AG09309 (cell line): ENCODE measurements around the gene MED13.

ENCODE experiments used
- DNase-seq: peaks from one replicate; pipeline ENCODE4 v3.0.0-alpha.2; 2010; ENCODE audit warnings: low read depth
- H3K4me3 ChIP-seq: 2 replicates; pipeline ENCODE4 v1.5.1; 2011; ENCODE audit warnings: mild to moderate bottlenecking, low read depth, low read length, moderate library complexity; ENCODE audit not compliant: control insufficient read depth
- TF ChIP-seq, protein P1 (sequence below): IDR thresholded peaks from 2 replicates; pipeline ENCODE4 v1.5.1; 2011; ENCODE audit warnings: mild to moderate bottlenecking, low read depth, low read length, inconsistent platforms; ENCODE audit not compliant: insufficient read depth, control insufficient read depth; ENCODE audit errors: missing control alignments

MED13 gene

DNA sequence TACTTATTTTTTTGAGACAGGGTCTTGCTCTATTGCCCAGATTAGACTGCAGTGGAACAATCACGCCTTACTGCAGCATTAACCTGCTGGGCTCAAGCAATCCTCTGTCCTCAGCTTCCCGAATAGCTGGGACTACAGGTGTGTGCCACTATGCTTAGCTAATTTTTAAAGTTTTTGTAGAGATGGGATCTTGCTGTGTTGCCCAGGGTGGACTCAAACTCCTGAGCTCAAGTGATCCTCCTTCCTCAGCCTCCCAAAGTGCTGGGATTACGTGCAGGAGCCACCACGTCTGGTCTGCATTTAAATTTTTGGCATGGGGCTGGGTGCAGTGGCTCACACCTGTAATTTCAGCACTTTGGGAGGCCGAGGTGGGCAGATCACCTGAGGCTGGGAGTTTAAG, 96.3 kb downstream of the MED13 start:
- H3K4me3 ChIP-seq, result no peak overlapping the region
- DNase-seq, result no peak
- TF ChIP-seq, protein P1, sequence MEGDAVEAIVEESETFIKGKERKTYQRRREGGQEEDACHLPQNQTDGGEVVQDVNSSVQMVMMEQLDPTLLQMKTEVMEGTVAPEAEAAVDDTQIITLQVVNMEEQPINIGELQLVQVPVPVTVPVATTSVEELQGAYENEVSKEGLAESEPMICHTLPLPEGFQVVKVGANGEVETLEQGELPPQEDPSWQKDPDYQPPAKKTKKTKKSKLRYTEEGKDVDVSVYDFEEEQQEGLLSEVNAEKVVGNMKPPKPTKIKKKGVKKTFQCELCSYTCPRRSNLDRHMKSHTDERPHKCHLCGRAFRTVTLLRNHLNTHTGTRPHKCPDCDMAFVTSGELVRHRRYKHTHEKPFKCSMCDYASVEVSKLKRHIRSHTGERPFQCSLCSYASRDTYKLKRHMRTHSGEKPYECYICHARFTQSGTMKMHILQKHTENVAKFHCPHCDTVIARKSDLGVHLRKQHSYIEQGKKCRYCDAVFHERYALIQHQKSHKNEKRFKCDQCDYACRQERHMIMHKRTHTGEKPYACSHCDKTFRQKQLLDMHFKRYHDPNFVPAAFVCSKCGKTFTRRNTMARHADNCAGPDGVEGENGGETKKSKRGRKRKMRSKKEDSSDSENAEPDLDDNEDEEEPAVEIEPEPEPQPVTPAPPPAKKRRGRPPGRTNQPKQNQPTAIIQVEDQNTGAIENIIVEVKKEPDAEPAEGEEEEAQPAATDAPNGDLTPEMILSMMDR, result no peak

DNA sequence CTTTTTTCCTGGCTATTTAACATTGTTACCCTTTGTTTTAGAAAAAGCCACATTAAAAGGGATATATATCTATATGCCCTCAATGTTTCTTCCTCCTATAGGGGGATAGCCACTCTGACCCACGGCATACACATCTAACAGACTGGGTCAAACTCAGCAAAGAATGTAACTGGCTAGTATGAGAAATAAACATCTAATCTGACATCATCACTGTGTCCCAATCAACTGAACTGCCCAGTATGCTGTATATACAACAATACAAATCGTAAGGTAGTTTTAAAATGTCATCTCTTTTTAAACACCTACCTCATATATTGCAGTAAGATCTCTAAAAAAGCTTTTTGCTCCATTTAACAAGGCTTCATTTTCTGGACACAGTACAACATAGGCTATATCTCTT, 97.3 kb downstream of the MED13 start:
- TF ChIP-seq, protein P1, result no peak
- DNase-seq, result no peak
- no peak overlapping the region for H3K4me3 ChIP-seq

DNA sequence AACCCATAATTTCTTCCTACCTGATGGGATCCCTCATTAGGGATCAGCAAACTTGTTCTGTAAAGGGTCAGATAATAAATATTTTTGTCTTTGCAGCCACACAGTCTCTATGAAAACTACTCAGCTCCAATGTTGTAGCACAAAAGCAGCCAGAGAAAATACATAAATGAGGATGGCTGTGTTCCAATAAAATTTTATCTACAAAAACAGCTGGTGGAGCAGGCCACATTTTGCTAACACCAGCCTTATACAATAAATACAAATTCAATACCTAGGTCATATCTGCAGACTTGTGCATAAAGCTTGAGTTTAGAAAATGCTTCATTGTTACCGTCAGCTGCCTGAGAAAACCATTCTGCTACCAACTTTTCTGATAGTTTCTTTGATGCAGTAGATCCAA, 98.9 kb downstream of the MED13 start:
- TF ChIP-seq, protein P1, result no peak
- H3K4me3 ChIP-seq, result no peak overlapping the region
- DNase-seq, result no peak

DNA sequence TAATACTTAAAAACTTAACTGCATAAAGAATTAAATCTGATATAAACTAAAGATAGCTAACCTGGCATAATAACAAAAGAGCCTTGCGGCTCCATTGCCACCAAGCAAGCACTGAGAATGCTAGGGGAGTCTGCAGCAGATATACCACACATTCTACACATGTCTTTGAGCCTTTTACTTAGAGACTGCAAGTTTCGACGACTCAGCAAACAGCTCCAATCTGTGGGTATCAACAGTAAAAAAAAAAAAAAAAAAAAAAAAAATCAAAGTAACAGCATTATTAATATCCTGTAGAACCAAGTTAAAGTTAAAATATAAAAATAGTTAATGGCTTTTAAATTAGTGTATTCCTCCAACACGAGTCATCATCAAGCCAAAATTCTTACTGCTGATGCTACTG, 109.5 kb downstream of the MED13 start:
- DNase-seq, result no peak
- TF ChIP-seq, protein P1, result no peak
- no peak overlapping the region for H3K4me3 ChIP-seq

DNA sequence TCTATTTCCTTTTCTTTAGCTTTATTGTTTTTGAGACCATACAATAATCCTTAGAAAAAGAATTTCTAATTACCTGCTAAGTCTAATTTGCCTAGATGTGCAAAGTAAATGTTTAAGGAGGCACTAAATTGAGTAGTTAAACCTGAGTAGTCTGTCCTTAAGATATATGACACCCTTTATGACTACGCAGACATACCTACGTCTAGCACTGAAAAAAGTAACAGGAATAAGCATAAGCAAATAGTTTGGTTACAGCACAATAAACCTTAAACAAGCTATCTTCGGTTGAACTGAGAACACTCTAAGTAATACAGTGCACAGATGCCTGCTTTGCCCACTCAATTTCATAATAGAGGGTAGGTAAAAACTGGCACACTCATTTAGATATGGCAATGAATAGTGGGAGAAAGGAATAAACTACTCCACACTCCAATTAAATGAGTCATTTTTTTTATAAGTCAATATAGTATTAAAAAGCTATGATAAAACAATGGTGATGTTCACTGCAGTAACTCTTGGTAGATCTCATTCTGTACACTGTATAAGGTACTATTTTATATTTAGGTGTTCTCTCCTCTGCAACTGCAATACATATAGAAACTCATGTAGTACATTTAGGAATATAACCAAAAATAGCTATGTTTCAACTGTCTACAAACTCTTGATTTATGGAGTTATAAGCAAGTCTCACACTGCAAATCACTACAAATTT, 117.6 kb downstream of the MED13 start:
- H3K4me3 ChIP-seq, result no peak overlapping the region
- TF ChIP-seq, protein P1, result no peak
- DNase-seq, result no peak

DNA sequence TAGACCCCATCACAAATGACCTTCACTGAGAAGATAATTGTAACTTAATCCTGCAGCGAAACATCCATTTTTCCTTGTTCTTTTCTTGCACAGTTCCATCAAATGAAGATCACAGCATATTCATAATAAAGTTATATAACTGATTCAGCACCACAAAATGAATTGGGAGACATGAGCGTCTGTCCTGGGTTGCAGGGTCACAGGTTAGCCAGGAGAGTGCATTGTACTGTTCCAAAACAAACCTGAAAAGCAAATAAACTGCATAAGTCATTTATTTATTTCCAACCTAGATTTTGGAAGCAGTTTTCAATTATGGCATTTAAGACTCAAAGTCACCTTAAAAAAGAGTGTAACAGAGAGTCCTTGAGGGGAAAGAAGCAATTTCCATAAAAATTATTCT, 118.7 kb downstream of the MED13 start:
- no peak overlapping the region for H3K4me3 ChIP-seq
- no peak for DNase-seq
- TF ChIP-seq, protein P1, result no peak
